Hematopoietic multipotent progenitor cell (in vitro differentiated cells): ENCODE results near the gene STARD13. TPM values are rescaled to one million over a fixed set of nuclear protein-coding genes. Genes with fewer than 3 reads are reported as not detected.

Experiments
- DNase-seq, 3 donors: peaks; one replicate each; pipeline ENCODE4 v3.0.0-alpha.2; 2011 to 2015; ENCODE audit warnings: low read depth in 2 of 3, low spot score in 2 of 3
- total RNA-seq: library from RNA; depleted of rRNA; stranded (reverse); fragments of >200 nt; gene quantifications from one replicate; pipeline ENCODE4 v1.2.3, GENCODE V29; 2012

STARD13 gene
- total RNA-seq, 1 donor: 0.81 TPM

- DNase-seq: no peak
Observed at GRCh38 chr13:33129094-33129832, 156.3 kb downstream of the STARD13 start.

GRCh38 chr13:33128134-33128533 is 157.4 kb downstream of the STARD13 start:
- DNase-seq: no peak

- no peak for DNase-seq
Observed at GRCh38 chr13:33127009-33127551, 158.5 kb downstream of the STARD13 start.

- no peak for DNase-seq
Observed at GRCh38 chr13:33125821-33126570, 159.6 kb downstream of the STARD13 start.

- peak in 1 of 3 donors; percentile 19 for DNase-seq
Observed at GRCh38 chr13:33123066-33123859, 162.3 kb downstream of the STARD13 start.

GRCh38 chr13:33119856-33120543 is 165.6 kb downstream of the STARD13 start:
- DNase-seq: no peak

- DNase-seq: no peak
Observed at GRCh38 chr13:33119022-33119781, 166.4 kb downstream of the STARD13 start.

- no peak for DNase-seq
Observed at GRCh38 chr13:33116321-33117010, 169.1 kb downstream of the STARD13 start.

GRCh38 chr13:33115274-33115673 is 170.3 kb downstream of the STARD13 start:
- no peak for DNase-seq

- no peak for DNase-seq
Observed at GRCh38 chr13:33114146-33114545, 171.4 kb downstream of the STARD13 start.

GRCh38 chr13:33112766-33113165 is 172.8 kb downstream of the STARD13 start:
- DNase-seq: no peak

GRCh38 chr13:33111414-33112110 is 174.0 kb downstream of the STARD13 start:
- no peak for DNase-seq

GRCh38 chr13:33110713-33111413 is 174.7 kb downstream of the STARD13 start:
- no peak for DNase-seq

GRCh38 chr13:33110386-33110712 is 175.2 kb downstream of the STARD13 start:
- DNase-seq: no peak

- DNase-seq: no peak
Observed at GRCh38 chr13:33109801-33110200, 175.8 kb downstream of the STARD13 start.

- DNase-seq: no peak
Observed at GRCh38 chr13:33109271-33109697, 176.3 kb downstream of the STARD13 start.

GRCh38 chr13:33108620-33109019 is 176.9 kb downstream of the STARD13 start:
- no peak for DNase-seq

GRCh38 chr13:33107361-33107760 is 178.2 kb downstream of the STARD13 start:
- no peak for DNase-seq
